Measurements from ENCODE around the gene PRM1. TPM values are rescaled to one million over a fixed set of nuclear protein-coding genes. Genes with fewer than 3 reads are reported as not detected.

PRM1 gene
- total and polyA plus RNA-seq, 2 of the 13 experiments (the other 11 are each of a cell fraction or from before 2014, with no cell fraction given): not detected

DNA sequence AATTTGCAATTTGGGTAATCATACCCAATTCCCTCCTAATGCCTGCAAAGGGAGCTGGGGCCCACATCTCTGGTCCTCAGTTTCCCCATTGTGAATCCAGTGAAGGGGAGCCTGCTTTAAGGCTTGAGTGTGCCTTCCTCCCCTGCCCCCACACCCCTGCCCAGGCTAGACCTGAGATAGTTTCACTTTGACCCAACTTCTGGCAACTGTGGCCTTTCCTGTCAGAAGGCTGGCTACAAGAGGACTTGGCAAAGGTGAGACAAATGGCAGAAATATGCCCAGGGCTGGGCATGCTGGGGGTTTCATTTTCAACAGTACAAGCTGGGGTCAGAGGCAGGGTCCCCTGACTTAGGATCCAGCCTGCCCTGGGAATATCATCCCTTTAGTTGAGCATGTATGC is 35.1 kb downstream of the PRM1 start:
- CTCF ChIA-PET (ENCODE audit: low intra/inter-chr PET ratio, low total read pairs): no interaction called here
- in situ Hi-C loops (cut with HindIII; ENCODE audit: extremely low pct_ligation_motif_present, low pct_unique_long_range_greater_than_20kb) (no loop called here), intact Hi-C loops (cut with micrococcal nuclease; ENCODE audit: unreplicated experiment) (no loop called here)
- TF ChIP-seq ZNF333 (CRISPR knock-in tag; IDR thresholded peaks at IDR 0.05; ENCODE audit: borderline replicate concordance) (no peak), ZNF768 (CRISPR knock-in tag; IDR thresholded peaks at IDR 0.05) (no peak), ZNF788 (CRISPR knock-in tag; IDR thresholded peaks at IDR 0.05; ENCODE audit: borderline replicate concordance) (no peak), ZNF101 (CRISPR knock-in tag; IDR thresholded peaks at IDR 0.05; ENCODE audit: borderline replicate concordance, low read depth) (no peak), ZSCAN21 (CRISPR knock-in tag; IDR thresholded peaks at IDR 0.05; ENCODE audit: borderline replicate concordance) (no peak), ZSCAN25 (CRISPR knock-in tag; IDR thresholded peaks at IDR 0.05) (0 out of 2 replicates have a peak, but pooled peaks have one; percentile 21), ZNF839 (CRISPR knock-in tag; IDR thresholded peaks at IDR 0.05; ENCODE audit: borderline replicate concordance) (no peak), ZNF878 (CRISPR knock-in tag; IDR thresholded peaks at IDR 0.05) (no peak), EED (CRISPR knock-in tag; IDR thresholded peaks at IDR 0.05) (no peak), ARNTL (CRISPR knock-in tag; IDR thresholded peaks at IDR 0.05) (no peak), MED8 (CRISPR knock-in tag; IDR thresholded peaks at IDR 0.05; ENCODE audit: insufficient replicate concordance) (peak; percentile 15), PHF5A (CRISPR knock-in tag; IDR thresholded peaks at IDR 0.05; ENCODE audit: low read depth, unreplicated experiment) (no peak), CENPT (CRISPR knock-in tag; IDR thresholded peaks at IDR 0.05; ENCODE audit: low read depth) (no peak), SMC3 (IDR thresholded peaks at IDR 0.05; ENCODE audit: low read length) (no peak)
- TF ChIP-seq, protein P1, sequence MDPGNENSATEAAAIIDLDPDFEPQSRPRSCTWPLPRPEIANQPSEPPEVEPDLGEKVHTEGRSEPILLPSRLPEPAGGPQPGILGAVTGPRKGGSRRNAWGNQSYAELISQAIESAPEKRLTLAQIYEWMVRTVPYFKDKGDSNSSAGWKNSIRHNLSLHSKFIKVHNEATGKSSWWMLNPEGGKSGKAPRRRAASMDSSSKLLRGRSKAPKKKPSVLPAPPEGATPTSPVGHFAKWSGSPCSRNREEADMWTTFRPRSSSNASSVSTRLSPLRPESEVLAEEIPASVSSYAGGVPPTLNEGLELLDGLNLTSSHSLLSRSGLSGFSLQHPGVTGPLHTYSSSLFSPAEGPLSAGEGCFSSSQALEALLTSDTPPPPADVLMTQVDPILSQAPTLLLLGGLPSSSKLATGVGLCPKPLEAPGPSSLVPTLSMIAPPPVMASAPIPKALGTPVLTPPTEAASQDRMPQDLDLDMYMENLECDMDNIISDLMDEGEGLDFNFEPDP (CRISPR knock-in tag; conservative IDR thresholded peaks at IDR 0.05): no peak
- TF ChIP-seq, protein P2, sequence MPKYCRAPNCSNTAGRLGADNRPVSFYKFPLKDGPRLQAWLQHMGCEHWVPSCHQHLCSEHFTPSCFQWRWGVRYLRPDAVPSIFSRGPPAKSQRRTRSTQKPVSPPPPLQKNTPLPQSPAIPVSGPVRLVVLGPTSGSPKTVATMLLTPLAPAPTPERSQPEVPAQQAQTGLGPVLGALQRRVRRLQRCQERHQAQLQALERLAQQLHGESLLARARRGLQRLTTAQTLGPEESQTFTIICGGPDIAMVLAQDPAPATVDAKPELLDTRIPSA (CRISPR knock-in tag; IDR thresholded peaks at IDR 0.05; ENCODE audit: borderline replicate concordance): no peak
- TF ChIP-seq, protein P3, sequence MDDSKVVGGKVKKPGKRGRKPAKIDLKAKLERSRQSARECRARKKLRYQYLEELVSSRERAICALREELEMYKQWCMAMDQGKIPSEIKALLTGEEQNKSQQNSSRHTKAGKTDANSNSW (CRISPR knock-in tag; IDR thresholded peaks at IDR 0.05; ENCODE audit: borderline replicate concordance): peak; percentile 32; the same call in 1 of the 2 replicates
- TF ChIP-seq, protein P4, sequence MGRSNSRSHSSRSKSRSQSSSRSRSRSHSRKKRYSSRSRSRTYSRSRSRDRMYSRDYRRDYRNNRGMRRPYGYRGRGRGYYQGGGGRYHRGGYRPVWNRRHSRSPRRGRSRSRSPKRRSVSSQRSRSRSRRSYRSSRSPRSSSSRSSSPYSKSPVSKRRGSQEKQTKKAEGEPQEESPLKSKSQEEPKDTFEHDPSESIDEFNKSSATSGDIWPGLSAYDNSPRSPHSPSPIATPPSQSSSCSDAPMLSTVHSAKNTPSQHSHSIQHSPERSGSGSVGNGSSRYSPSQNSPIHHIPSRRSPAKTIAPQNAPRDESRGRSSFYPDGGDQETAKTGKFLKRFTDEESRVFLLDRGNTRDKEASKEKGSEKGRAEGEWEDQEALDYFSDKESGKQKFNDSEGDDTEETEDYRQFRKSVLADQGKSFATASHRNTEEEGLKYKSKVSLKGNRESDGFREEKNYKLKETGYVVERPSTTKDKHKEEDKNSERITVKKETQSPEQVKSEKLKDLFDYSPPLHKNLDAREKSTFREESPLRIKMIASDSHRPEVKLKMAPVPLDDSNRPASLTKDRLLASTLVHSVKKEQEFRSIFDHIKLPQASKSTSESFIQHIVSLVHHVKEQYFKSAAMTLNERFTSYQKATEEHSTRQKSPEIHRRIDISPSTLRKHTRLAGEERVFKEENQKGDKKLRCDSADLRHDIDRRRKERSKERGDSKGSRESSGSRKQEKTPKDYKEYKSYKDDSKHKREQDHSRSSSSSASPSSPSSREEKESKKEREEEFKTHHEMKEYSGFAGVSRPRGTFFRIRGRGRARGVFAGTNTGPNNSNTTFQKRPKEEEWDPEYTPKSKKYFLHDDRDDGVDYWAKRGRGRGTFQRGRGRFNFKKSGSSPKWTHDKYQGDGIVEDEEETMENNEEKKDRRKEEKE (IDR thresholded peaks at IDR 0.05): no peak
- TF ChIP-seq, protein P5, sequence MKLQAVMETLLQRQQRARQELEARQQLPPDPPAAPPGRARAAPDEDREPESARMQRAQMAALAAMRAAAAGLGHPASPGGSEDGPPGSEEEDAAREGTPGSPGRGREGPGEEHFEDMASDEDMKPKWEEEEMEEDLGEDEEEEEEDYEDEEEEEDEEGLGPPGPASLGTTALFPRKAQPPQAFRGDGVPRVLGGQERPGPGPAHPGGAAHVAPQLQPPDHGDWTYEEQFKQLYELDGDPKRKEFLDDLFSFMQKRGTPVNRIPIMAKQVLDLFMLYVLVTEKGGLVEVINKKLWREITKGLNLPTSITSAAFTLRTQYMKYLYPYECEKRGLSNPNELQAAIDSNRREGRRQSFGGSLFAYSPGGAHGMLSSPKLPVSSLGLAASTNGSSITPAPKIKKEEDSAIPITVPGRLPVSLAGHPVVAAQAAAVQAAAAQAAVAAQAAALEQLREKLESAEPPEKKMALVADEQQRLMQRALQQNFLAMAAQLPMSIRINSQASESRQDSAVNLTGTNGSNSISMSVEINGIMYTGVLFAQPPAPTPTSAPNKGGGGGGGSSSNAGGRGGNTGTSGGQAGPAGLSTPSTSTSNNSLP (IDR thresholded peaks at IDR 0.05; ENCODE audit: low read depth, low read length): no peak

More for the DNA sequence above, 35.1 kb downstream of the PRM1 start:
- H4K20me1 ChIP-seq (ENCODE audit: insufficient read depth, low read length): no peaks in the 10 kb centered on the region
- H3K4me1 ChIP-seq (ENCODE audit: insufficient read depth, low read length): peaks cover 44% of the 10 kb centered on the region
- no peaks in the 10 kb centered on the region for H3K79me2 ChIP-seq (ENCODE audit: insufficient read depth, low read length)
- H3K27me3 ChIP-seq (ENCODE audit: control insufficient read depth in 1 of 2, insufficient read depth in 2 of 2, low read length in 2 of 2): peaks cover 0 to 21% of the 10 kb centered on the region in 2 experiments; a peak in 3 of 5 replicates
- ATAC-seq (no peak), FAIRE-seq (no peak), DNase-seq (ENCODE audit: low spot score) (no peak)
- no peaks in the 10 kb centered on the region for H3K36me3 ChIP-seq (replicated peaks in 1 of 2; ENCODE audit: control insufficient read depth in 1 of 2, insufficient read depth in 2 of 2, low read length in 2 of 2)
- H3K4me2 ChIP-seq (ENCODE audit: low read depth, low read length): no peak overlapping the region
- H3K9me3 ChIP-seq (ENCODE audit: low read length): no peaks in the 10 kb centered on the region
- no peak overlapping the region for H3K9ac ChIP-seq (ENCODE audit: insufficient read depth, low read depth, low read length)
- H3K4me3 ChIP-seq (replicated peaks in 1 of 3; ENCODE audit: insufficient read depth in 1 of 3, low read depth in 2 of 3, low read length in 3 of 3): no peak overlapping the region
- H2AFZ ChIP-seq (ENCODE audit: low read length): no peak overlapping the region
- BruUV-seq (replicated peaks): no TSS peak
- POLR2A ChIA-PET: interaction anchor here (0.8 to 2.3 kb wide), 2 partner anchors 9 to 12 kb away, joined by 3 to 12 read pairs; partner anchors contain the start of gene SOCS1
- no peak overlapping the region for H3K27ac ChIP-seq (ENCODE audit: extremely low read length, insufficient read depth, low read length)
